GM20431 (cell line): ENCODE data around the gene CYSTM1.

Experiments
- in situ Hi-C: fragments of 300-500 bp; cut with MseI, MboI; formaldehyde crosslinking; loops from one replicate; pipeline ENCODE4 v1.15.0; 2020; ENCODE audit warnings: low sequenced_read_pairs; ENCODE audit not compliant: unreplicated experiment

CYSTM1 gene

GRCh38 chr5:140266471-140267200, 91.6 kb downstream of the CYSTM1 start:
- in situ Hi-C loops, result no loop called here

GRCh38 chr5:140267201-140267540, 92.2 kb downstream of the CYSTM1 start:
- in situ Hi-C loops, result no loop called here

- in situ Hi-C loops, result no loop called here
These were observed 92.6 kb downstream of the CYSTM1 start for GRCh38 chr5:140267559-140268018.

GRCh38 chr5:140270008-140270407, 95.0 kb downstream of the CYSTM1 start:
- in situ Hi-C loops, result no loop called here

- in situ Hi-C loops, result no loop called here
These were observed 98.5 kb downstream of the CYSTM1 start for GRCh38 chr5:140273401-140273877.

- in situ Hi-C loops, result no loop called here
These were observed 100.8 kb downstream of the CYSTM1 start for GRCh38 chr5:140275837-140276236.

- in situ Hi-C loops, result no loop called here
These were observed 107.3 kb downstream of the CYSTM1 start for GRCh38 chr5:140282266-140282665.

- in situ Hi-C loops, result no loop called here
These were observed 109.0 kb downstream of the CYSTM1 start for GRCh38 chr5:140284013-140284412.

- in situ Hi-C loops, result no loop called here
These were observed 111.4 kb downstream of the CYSTM1 start for GRCh38 chr5:140286424-140286823.

- in situ Hi-C loops, result no loop called here
These were observed 113.0 kb downstream of the CYSTM1 start for GRCh38 chr5:140287801-140288521.

- in situ Hi-C loops, result no loop called here
These were observed 117.4 kb downstream of the CYSTM1 start for GRCh38 chr5:140292212-140293036.
